HL-60 (cell line): ENCODE results near the gene NAV2.

ENCODE experiments used
- TF ChIP-seq, protein P1 (sequence below): IDR thresholded peaks from one replicate; pipeline ENCODE4 v1.5.1; 2011; ENCODE audit warnings: low read length, control low read depth, inconsistent platforms; ENCODE audit not compliant: insufficient read depth
- TF ChIP-seq, protein P2 (sequence below): IDR thresholded peaks from 2 replicates; pipeline ENCODE4 v1.6.1; 2012; ENCODE audit warnings: low read depth; ENCODE audit not compliant: insufficient replicate concordance

DNA sequence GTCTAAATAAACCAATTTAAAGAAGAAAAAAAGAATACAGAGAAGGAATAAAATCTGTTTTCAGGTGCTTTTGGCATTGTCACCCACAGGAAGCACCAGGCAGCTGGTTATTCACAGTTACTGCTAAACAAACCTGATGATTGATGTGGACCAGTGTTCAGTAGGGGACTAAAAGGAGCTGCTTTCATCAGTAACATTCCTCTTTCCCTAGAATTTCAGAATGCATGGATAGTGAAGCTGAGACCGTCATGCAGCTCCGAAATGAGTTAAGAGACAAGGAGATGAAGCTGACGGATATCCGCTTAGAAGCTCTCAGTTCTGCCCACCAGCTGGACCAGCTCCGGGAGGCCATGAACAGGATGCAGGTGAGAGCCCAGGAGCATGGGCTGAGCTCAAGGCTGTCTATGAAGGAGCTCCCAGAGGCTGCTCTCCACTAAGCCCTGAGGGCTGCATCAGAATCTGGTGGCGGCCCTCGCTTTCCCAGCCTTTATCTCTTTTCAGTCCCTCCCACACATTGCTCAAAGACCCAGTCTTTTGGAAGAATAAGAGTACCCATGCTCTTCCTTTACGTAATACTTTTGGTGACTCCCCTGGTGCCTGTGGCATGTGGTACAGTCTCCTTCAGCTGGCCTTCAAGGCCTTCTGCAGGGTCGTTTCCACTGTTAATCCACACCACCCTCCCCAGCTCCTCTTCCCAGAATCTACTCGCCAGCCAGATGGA, 378.2 kb downstream of the NAV2 start:
- TF ChIP-seq, protein P1, sequence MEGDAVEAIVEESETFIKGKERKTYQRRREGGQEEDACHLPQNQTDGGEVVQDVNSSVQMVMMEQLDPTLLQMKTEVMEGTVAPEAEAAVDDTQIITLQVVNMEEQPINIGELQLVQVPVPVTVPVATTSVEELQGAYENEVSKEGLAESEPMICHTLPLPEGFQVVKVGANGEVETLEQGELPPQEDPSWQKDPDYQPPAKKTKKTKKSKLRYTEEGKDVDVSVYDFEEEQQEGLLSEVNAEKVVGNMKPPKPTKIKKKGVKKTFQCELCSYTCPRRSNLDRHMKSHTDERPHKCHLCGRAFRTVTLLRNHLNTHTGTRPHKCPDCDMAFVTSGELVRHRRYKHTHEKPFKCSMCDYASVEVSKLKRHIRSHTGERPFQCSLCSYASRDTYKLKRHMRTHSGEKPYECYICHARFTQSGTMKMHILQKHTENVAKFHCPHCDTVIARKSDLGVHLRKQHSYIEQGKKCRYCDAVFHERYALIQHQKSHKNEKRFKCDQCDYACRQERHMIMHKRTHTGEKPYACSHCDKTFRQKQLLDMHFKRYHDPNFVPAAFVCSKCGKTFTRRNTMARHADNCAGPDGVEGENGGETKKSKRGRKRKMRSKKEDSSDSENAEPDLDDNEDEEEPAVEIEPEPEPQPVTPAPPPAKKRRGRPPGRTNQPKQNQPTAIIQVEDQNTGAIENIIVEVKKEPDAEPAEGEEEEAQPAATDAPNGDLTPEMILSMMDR = no peak
- TF ChIP-seq, protein P2, sequence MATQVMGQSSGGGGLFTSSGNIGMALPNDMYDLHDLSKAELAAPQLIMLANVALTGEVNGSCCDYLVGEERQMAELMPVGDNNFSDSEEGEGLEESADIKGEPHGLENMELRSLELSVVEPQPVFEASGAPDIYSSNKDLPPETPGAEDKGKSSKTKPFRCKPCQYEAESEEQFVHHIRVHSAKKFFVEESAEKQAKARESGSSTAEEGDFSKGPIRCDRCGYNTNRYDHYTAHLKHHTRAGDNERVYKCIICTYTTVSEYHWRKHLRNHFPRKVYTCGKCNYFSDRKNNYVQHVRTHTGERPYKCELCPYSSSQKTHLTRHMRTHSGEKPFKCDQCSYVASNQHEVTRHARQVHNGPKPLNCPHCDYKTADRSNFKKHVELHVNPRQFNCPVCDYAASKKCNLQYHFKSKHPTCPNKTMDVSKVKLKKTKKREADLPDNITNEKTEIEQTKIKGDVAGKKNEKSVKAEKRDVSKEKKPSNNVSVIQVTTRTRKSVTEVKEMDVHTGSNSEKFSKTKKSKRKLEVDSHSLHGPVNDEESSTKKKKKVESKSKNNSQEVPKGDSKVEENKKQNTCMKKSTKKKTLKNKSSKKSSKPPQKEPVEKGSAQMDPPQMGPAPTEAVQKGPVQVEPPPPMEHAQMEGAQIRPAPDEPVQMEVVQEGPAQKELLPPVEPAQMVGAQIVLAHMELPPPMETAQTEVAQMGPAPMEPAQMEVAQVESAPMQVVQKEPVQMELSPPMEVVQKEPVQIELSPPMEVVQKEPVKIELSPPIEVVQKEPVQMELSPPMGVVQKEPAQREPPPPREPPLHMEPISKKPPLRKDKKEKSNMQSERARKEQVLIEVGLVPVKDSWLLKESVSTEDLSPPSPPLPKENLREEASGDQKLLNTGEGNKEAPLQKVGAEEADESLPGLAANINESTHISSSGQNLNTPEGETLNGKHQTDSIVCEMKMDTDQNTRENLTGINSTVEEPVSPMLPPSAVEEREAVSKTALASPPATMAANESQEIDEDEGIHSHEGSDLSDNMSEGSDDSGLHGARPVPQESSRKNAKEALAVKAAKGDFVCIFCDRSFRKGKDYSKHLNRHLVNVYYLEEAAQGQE = no peak
